ENCODE results near the gene MAPK14.

Gene MAPK14

GRCh38 chr6:36141961-36142360, 114.4 kb downstream of the MAPK14 start:
- no peak for FAIRE-seq

- no peak for FAIRE-seq
These were observed 115.6 kb downstream of the MAPK14 start for GRCh38 chr6:36142971-36143838.

- no peak for FAIRE-seq
These were observed 117.9 kb downstream of the MAPK14 start for GRCh38 chr6:36145495-36145894.

- FAIRE-seq, result no peak
These were observed 119.7 kb downstream of the MAPK14 start for GRCh38 chr6:36147294-36147693.

GRCh38 chr6:36149476-36149875, 121.9 kb downstream of the MAPK14 start:
- no peak for FAIRE-seq

- no peak for FAIRE-seq
These were observed 122.7 kb downstream of the MAPK14 start for GRCh38 chr6:36150283-36150682.

- FAIRE-seq, result no peak
These were observed 126.7 kb downstream of the MAPK14 start for GRCh38 chr6:36154286-36154685.

GRCh38 chr6:36155662-36156061, 128.1 kb downstream of the MAPK14 start:
- no peak for FAIRE-seq

- FAIRE-seq, result no peak
These were observed 132.6 kb downstream of the MAPK14 start for GRCh38 chr6:36160147-36160760.

Data from islet of Langerhans (tissue), 1 donor.